ENCODE measurements around the gene MUC21. TPM values are rescaled to one million over a fixed set of nuclear protein-coding genes. Genes with fewer than 3 reads are reported as not detected.

MUC21 gene
- total RNA-seq, 3 donors from 2014 or later (not counting 1 experiment from before 2014, with no cell fraction given): not detected

DNA sequence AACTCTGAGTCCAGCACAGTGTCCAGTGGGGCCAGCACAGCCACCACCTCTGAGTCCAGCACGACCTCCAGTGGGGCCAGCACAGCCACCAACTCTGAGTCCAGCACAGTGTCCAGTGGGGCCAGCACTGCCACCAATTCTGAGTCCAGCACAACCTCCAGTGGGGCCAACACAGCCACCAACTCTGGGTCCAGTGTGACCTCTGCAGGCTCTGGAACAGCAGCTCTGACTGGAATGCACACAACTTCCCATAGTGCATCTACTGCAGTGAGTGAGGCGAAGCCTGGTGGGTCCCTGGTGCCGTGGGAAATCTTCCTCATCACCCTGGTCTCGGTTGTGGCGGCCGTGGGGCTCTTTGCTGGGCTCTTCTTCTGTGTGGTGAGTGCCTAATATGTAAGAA is 3.8 kb downstream of the MUC21 start:
- WGBS (ENCODE audit: insufficient coverage): 91% methylated on average over 6 of the region's 6 CpGs
- H3K36me3 ChIP-seq (ENCODE audit: control insufficient read depth, insufficient read depth, low read length): no peaks in the 10 kb centered on the region
- intact Hi-C loops (cut with micrococcal nuclease): no loop called here
- no peak overlapping the region for H3K27ac ChIP-seq (ENCODE audit: low read length)
- H3K27me3 ChIP-seq (ENCODE audit: control insufficient read depth, insufficient read depth, low read length): no peaks in the 10 kb centered on the region
- TF ChIP-seq, protein P1, sequence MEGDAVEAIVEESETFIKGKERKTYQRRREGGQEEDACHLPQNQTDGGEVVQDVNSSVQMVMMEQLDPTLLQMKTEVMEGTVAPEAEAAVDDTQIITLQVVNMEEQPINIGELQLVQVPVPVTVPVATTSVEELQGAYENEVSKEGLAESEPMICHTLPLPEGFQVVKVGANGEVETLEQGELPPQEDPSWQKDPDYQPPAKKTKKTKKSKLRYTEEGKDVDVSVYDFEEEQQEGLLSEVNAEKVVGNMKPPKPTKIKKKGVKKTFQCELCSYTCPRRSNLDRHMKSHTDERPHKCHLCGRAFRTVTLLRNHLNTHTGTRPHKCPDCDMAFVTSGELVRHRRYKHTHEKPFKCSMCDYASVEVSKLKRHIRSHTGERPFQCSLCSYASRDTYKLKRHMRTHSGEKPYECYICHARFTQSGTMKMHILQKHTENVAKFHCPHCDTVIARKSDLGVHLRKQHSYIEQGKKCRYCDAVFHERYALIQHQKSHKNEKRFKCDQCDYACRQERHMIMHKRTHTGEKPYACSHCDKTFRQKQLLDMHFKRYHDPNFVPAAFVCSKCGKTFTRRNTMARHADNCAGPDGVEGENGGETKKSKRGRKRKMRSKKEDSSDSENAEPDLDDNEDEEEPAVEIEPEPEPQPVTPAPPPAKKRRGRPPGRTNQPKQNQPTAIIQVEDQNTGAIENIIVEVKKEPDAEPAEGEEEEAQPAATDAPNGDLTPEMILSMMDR (IDR thresholded peaks at IDR 0.05): no peak
- no peak overlapping the region for H3K4me3 ChIP-seq (ENCODE audit: low read length)
- no peaks in the 10 kb centered on the region for H3K9me3 Mint-ChIP-seq
- H3K9me3 ChIP-seq (ENCODE audit: control insufficient read depth, insufficient read depth, low read length): no peaks in the 10 kb centered on the region
- DNase-seq (no peak), ATAC-seq (no peak)
- peaks cover 0 to 7% of the 10 kb centered on the region in 2 donors for H3K4me1 Mint-ChIP-seq
- H3K36me3 Mint-ChIP-seq: no peaks in the 10 kb centered on the region
- no peaks in the 10 kb centered on the region for H3K4me1 ChIP-seq (ENCODE audit: control insufficient read depth, insufficient read depth, low read length)
- H3K27ac Mint-ChIP-seq: no peak overlapping the region
- peaks cover 18 to 28% of the 10 kb centered on the region in 2 donors for H3K27me3 Mint-ChIP-seq (ENCODE audit: low read depth in 2 of 2)
- no peak overlapping the region for H3K4me3 Mint-ChIP-seq

DNA sequence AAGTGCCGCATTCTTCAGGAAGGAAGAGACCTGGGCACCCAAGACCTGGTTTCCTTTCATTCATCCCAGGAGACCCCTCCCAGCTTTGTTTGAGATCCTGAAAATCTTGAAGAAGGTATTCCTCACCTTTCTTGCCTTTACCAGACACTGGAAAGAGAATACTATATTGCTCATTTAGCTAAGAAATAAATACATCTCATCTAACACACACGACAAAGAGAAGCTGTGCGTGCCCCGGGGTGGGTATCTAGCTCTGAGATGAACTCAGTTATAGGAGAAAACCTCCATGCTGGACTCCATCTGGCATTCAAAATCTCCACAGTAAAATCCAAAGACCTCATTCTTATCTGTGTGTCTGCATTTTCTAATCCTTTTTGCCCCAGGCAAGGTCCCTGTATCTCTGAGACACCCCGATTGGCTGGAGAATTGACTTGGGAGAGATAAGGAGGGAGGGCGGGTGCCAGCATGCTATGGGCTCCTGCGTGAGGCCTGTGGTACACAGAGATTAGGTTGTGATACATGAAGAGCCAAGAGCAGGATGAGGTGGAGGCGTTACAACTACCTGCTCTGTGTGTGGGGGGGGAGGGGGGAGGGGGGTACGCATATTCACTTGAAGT is 4.8 kb downstream of the MUC21 start:
- Mint-ChIP-seq H3K27me3 (ENCODE audit: low read depth in 2 of 2) (peaks cover 9 to 18% of the 10 kb centered on the region in 2 donors), H3K36me3 (no peaks in the 10 kb centered on the region), H3K4me1 (peaks cover 0 to 7% of the 10 kb centered on the region in 2 donors), H3K9me3 (no peaks in the 10 kb centered on the region), H3K4me3 (no peak overlapping the region), H3K27ac (no peak overlapping the region)
- Histone ChIP-seq H3K27me3 (ENCODE audit: control insufficient read depth, insufficient read depth, low read length) (no peaks in the 10 kb centered on the region), H3K4me1 (ENCODE audit: control insufficient read depth, insufficient read depth, low read length) (no peaks in the 10 kb centered on the region), H3K36me3 (ENCODE audit: control insufficient read depth, insufficient read depth, low read length) (no peaks in the 10 kb centered on the region), H3K4me3 (ENCODE audit: low read length) (no peak overlapping the region), H3K9me3 (ENCODE audit: control insufficient read depth, insufficient read depth, low read length) (no peaks in the 10 kb centered on the region), H3K27ac (ENCODE audit: low read length) (no peak overlapping the region)
- TF ChIP-seq, protein P1 (IDR thresholded peaks at IDR 0.05): no peak
- no peak for DNase-seq
- intact Hi-C loops (cut with micrococcal nuclease): no loop called here
- WGBS (ENCODE audit: insufficient coverage): 93% methylated on average over 9 of the region's 9 CpGs
- ATAC-seq: no peak

DNA sequence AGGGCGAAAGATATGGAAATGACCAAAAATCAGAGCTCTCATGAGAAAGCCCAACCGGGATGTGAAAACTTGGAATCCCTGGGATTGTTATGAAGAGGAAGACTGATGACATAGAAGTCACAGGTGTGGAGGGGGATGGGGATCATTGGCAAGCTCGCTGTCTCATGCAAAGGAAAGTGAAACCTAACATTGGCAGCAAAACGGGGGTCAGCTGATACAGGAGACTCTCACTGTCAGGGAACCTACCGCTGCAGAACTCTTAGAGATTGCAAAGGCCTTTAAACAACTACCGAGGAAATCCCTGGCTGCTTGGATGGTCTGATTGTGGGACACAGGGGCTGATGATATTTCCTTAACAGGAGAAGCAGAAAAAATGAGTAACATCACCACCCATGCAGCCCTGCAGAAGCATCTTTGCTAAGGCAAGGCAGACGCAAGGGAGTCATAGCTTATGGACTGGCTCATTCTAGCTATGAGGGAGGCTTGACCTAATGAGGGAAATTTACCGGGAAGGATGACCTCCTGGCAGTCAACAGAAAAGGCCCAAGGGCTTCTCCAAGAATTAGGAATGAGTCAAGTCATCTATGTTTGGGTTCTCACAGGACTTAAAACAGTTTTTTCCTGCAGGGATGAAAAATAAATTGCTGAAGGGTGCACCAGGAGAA is 7.0 kb downstream of the MUC21 start:
- Mint-ChIP-seq H3K36me3 (no peaks in the 10 kb centered on the region), H3K27ac (no peak overlapping the region), H3K4me3 (peak overlapping the region; percentile 35), H3K4me1 (peaks cover 0 to 7% of the 10 kb centered on the region in 2 donors), H3K9me3 (no peaks in the 10 kb centered on the region), H3K27me3 (ENCODE audit: low read depth in 2 of 2) (peaks cover 0 to 4% of the 10 kb centered on the region in 2 donors)
- DNase-seq (peak in 1 of 2 donors; percentile 55), ATAC-seq (peak in 1 of 3 donors; percentile 38)
- TF ChIP-seq, protein P1 (IDR thresholded peaks at IDR 0.05): no peak
- intact Hi-C loops (cut with micrococcal nuclease): no loop called here
- 55% methylated on average over 8 of the region's 8 CpGs for WGBS (ENCODE audit: insufficient coverage)
- H3K27ac ChIP-seq (ENCODE audit: low read length): no peak overlapping the region
- H3K27me3 ChIP-seq (ENCODE audit: control insufficient read depth, insufficient read depth, low read length): no peaks in the 10 kb centered on the region
- H3K4me3 ChIP-seq (ENCODE audit: low read length): no peak overlapping the region
- H3K4me1 ChIP-seq (ENCODE audit: control insufficient read depth, insufficient read depth, low read length): no peaks in the 10 kb centered on the region
- H3K9me3 ChIP-seq (ENCODE audit: control insufficient read depth, insufficient read depth, low read length): no peaks in the 10 kb centered on the region
- no peaks in the 10 kb centered on the region for H3K36me3 ChIP-seq (ENCODE audit: control insufficient read depth, insufficient read depth, low read length)
